GM18867 (cell line): ENCODE measurements around the gene LRRN1.

Experiments used
- ATAC-seq: cut with Tn5 transposase; IDR thresholded peaks from one replicate; pipeline ENCODE4 v1.9.1; 2021; ENCODE audit warnings: mild to moderate bottlenecking, moderate library complexity; ENCODE audit not compliant: unreplicated experiment

Gene LRRN1

DNA sequence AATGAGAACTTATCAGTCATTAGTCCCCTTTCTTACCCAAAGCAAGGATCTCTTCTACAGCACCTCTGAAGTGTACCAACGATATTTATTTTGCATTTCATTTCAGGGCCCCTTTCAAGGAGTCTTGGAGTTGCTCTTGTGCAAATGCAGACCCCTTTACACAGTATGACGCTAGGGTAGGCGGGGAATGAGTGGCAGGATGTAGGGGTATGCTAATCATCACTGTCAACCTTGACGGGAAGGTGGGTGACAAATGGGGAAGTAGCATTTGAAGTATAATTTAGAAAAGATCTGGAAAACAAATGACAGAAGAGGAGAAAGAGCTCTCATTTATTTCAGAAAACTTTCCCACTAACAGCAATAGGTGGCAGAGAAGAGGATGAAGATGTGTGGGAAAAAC, 94.4 kb downstream of the LRRN1 start:
- no peak for ATAC-seq
